NCI-H1930 (cell line): Measurements from ENCODE around the gene RTN4RL1.

ENCODE experiments used
- DNase-seq, 2 experiments: peaks; one replicate each; lab custom pipeline; 2025; lab: John Stamatoyannopoulos, UW

RTN4RL1 gene

DNA sequence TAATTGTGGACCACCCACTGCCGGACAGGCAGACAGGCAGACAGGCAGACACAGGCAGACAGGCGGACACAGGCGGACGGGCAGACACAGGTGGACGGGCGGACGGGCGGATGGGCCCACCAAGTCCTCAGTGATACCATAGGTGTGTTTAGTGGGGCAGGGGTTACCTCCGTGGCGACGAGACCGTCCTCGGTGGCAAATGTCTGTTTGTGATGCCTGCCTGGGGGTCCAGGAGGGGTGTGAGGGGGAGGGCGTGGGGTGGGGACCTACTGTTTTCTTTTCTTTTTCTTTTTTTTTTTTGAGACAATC is 76.7 kb downstream of the RTN4RL1 start:
- DNase-seq, result no peak

DNA sequence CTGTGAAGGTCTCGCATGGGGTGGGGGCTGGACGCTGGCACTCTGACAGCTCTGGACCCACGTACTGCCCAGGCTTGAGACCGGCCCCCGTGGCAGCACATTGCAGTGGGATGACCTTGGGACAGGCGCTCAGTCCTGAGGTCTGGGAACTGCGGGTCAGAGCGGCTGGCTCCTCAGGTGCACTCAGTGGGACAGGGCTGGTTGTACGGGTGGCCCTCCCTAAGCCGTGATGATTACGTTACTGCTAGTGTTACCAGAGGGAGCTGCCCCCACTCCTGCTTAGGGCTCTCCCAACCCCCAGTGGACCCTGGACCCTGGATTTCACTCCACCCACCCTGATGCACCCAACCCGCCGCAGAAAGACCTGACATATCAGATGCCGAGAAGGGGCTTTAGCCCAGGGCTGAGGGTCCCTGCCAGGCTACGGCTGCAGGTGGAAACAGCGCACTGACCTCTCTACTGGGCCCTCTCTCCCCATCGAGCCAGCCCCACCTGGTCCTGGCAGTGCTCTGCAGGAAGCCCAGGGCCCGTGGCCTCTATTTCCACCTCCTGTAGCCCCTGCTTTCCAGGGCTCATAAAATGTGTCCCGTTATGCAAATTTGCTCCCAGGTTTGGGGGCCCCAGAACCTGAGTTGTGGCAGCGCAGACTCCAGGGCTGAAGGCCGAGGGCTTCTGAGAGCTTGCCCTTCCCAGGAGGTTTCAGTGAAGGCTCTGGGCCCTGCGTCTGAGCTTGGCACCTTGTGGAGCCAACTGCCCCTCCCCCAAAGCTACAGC is 77.2 kb downstream of the RTN4RL1 start:
- DNase-seq, result no peak

DNA sequence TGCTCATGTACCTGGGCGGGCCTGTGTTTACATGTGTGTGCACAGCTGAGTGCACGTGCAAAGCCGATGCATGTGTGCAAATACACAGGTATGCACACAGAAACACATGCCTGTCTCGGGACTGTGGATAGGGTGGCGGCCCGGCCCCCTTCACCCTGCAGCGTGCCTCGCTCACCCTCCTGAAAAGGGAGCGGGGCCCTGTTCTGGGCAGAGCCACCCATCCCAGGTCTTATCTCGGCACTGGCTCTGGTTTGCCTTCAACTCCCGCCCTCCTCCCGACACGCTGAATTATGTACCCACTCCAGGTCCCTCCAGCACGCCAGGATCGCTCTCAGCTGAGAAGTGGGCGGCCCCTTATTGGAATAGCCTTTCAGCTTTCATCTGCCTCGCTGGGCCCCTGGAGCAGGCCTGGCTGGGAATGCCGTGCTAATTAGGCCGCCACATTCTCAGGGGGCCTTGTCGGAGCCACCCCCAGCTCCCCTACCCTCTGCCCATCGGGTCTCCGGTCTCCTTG is 77.8 kb downstream of the RTN4RL1 start:
- no peak for DNase-seq

DNA sequence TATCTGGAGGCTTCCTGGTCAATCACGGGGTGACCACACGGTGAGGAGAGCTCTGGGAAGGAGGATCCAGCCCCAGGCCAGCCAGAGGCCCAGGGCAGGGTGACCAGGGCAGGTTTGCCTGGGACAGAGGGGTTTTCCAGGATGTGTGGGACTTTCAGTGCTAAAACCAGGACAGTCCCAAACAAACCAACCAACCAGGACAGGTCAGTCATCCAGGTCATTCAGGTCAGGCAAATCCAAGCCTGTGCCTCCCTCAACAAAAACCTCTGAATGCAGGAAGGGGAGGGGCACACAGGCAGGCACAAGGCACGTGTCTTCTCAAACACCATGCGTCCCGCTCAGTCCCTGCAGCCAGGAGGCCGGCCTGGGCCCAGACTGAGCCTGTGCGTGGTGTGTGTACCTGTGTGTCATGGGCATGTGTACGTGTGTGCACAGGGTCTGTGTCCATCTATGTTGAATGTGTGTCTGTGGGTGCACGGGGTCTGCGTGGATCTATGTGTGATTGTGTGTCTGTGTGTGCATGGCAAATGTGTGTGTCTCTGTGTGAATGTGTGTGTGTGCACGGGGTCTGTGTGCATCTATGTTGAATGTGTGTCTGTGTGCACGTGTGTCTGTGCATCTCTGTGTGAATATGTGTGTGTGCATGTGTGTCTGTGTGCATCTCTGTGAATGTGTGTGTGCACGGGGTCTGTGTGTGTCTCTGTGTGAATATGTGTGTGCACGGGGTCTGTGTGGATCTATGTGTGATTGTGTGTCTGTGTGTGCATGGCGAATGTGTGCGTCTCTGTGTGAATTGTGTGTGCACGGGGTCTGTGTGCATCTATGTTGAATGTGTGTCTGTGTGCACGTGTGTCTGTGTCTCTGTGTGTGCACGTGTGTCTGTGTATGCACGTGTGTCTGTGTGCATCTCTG is 78.9 kb downstream of the RTN4RL1 start:
- no peak for DNase-seq

DNA sequence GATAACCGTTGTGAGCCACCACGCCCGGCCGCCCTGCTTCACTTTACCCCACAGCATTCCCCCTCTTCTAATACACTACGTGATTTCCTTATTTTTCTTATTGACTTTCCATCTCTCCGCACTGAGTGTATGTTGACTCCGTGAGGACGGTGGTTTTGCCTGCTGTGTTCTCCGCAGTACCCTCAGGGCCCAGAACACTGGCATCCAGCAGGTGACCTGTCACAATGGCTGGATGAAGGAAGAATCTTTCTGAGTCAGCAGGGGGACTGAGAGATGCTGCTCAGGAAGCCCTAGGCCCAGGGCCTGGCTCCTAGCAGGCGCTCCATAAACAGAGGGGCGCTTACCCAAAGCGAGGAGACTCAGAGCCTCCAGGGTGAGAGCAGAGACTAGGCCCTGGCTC is 79.5 kb downstream of the RTN4RL1 start:
- DNase-seq, result no peak

DNA sequence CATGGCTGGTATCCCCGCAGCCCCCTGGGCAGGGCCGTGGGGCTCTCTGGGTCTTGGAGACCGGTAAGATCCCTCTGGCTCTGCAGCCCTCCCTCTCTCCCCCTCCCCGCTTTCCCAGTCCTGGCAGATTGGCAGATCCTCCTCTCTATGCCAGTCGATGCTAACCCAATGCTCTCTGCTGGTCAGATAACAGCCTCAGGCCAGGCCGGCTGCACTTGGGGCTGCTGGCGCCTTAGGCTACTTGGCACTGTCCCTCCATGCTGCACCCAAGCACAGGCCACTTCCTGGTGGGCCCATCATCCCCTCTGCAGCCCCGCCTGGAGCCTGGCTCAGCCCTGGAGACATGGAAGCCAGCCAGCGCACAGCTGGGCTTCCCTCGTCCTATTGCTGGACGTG is 81.7 kb downstream of the RTN4RL1 start:
- no peak for DNase-seq

DNA sequence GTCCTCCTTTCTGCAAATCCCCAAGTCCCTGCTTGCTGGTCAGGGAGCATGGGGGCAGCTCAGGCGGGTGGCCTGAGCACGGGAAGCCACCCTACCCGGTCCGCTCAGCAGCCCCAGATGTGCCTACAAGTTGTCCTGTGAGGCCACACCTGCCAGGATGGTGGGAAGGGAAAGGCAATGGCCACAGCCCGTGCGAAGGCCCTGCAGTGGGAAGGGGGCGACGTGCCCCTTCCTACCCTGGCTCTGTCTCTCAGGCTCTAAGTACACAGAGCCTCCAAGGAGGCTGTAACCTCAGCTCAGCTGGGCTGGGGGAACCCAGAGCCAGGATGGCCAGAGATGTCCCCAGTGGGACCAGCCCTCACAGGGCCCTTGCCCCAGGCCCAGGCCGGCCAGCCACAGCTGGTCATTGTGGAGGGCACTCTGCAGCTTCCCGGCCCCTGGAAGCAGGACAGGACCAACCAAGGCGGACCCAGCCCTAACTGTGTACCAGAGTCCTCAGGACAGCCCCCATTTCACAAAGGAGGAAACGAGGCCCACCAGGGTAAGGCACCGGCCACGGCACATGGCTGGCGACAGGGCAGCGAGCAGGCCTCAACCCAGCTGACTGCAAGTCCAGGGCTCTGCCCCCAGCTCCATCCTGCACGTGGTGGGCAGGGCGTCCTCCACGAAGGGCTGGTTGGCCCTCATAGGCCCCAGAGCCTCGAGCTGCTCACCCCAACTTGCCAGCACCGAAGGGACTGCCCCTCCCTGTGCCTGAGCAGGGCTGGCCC is 82.3 kb downstream of the RTN4RL1 start:
- DNase-seq, result no peak

DNA sequence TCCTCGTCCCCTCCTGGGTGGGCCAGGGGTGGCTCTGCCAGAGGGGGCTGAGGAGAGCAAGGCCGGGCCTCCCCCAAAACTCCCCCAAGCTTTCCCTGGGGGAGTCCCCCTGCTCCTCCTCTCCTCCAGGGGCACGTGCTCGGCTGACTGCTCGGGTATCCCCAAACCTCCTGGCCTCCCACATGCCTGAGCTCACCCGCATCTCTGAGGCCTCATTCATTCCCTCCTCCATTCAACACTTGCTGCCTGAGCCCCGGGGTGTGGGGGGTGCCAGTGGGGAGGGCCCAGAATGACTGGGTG is 83.1 kb downstream of the RTN4RL1 start:
- DNase-seq, result no peak

DNA sequence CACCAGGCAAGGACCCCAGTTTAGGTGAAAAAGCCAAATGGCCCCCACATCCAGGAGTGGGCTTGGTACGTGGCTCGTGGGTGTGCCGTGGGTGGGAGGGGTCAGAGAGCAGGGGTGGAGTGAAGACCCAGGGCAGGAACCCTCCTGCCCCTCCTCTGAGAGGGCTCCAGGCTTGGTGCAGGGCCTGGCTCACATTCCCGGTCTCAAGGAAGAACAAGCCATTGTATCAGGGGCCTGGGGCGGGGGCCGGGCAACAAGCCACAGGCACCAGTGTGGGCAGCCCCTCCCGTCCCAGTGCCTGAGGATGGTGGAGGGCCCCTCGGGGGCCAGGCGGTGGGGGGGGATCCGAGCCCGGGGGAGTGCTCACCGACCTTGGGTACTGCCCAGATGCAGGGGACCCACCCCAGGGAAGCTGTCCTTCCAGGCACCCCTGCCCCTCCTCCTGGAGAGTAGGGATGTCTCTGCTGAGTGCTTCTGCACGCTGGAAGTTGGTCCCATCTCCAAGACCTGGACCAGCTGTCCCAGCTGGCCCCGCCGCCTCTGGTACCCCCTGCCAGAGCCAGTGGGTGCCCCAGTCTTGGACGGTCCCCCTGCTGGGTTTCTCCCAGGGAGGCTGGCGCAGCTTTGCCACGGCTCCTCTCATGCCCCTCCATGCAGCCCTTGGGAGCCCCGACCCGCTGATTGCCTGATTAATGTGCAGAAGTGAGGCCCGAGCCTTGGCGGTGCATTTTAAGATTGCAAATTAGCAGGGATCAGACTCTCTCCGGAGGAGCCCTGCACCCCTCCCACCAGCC is 83.7 kb downstream of the RTN4RL1 start:
- no peak for DNase-seq

DNA sequence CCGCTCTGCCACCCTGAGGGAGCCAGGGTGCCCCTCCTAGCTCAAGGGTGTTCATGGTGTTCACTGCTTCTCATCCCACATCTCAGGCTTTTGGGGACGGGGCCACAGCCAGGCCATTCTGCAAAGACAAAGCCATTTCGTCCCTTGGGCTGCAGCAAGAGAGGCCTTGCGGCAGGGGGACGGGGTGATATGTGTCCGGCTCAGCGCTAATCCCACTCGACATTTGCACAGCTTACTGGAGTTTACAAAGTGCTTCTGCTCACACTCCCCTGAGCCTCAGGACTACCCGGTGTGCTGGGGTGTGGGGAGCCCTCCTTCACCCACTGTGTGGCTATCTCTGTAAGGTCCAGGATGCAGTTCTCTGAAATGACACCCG is 84.3 kb downstream of the RTN4RL1 start:
- no peak for DNase-seq

DNA sequence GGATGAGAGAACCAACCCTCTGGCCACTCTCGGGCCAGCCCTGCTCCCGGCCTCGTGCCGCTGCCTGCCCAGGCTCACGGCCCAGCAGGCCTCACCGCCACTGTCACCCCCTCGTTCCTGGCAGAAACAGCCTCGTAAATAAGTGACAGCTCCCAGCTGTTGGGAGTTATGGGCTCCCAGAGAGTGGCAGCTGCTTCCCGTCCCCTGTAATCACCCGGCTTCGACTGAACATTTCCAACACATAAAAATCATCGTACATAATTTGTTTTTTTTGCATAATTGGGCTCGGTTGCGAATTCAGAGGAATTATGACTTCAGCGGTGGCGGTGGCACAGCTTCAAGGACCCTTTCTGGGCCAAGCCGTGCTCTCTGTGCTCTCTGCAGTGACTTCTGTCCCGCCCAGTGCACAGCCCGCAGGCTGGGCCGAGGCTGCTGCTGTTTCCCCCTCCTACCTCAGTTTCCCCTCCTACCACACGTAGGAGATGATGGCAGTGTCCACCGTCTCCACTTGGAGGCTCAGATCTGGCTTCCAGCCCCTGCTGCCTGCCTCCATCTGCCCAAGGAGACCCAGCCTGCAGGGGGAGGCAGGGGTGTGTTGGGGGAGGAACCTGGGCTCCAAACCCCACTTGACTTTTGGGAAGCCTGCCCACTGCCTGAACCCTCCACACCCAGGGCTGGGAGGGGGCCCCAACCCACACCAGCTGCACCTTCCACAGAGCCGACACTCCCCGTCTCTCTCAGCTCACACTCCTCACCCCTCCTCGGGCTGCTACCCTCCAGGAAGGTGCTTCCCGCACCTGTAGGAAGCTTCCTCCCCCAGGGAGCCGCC is 84.9 kb downstream of the RTN4RL1 start:
- DNase-seq, result no peak

DNA sequence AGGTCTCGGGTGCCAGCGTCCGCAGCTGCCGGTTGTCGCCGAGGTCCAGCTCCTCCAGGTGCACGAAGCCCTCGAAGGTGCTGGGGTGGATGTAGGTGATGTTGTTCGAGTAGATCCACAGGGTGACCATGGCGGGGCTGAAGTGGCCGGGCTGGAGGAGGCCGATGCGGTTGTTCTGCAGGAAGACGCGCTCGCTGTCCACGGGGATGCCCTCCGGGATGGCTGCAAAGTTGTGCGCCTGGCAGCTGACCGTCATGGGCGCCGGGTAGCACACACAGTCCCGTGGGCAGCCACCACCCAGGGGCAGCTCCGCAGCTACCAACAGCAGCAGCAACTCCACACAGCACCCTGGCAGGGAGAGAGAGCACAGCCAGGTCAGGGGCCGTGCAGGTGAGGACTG is 87.7 kb downstream of the RTN4RL1 start:
- no peak for DNase-seq

DNA sequence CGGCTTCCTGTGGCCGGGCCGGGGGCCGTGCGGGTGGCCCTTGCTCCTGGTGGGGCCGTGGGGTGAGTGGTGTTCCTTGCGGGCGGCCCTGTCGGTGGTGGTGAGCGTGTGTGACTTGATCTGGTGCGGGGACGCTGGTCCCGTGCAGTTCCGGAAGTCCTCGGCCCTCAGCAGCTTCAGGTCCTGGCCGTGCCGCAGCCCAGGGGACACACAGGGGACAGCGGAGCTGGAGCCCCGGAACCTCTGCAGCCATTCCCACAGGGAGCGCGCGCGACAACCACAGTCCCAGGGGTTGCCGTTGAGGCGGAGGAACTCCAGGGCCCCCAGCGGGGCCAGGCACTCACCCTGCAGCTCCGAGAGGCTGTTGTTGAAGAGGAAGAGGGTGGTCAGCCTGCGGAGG is 88.4 kb downstream of the RTN4RL1 start:
- no peak for DNase-seq

DNA sequence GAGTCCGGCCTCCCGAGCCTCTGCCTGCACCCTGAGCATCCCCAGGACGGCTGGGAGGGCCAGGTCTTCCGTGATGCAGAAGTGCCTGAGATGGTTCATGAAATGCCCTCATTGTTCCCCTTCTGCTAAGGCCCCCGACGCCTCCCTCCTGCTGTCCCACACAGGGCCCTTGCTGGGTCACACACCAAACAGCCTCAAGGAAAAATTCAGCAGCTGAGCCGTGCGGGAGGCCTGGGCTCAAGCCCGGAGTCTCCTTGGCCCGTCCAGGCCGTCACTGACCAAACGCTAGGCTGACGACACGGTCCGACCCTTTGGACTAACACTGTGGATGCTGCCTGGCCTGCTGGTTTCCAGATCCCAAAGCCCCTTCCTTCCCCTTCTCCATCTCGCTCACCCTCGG is 90.2 kb downstream of the RTN4RL1 start:
- DNase-seq, result no peak

DNA sequence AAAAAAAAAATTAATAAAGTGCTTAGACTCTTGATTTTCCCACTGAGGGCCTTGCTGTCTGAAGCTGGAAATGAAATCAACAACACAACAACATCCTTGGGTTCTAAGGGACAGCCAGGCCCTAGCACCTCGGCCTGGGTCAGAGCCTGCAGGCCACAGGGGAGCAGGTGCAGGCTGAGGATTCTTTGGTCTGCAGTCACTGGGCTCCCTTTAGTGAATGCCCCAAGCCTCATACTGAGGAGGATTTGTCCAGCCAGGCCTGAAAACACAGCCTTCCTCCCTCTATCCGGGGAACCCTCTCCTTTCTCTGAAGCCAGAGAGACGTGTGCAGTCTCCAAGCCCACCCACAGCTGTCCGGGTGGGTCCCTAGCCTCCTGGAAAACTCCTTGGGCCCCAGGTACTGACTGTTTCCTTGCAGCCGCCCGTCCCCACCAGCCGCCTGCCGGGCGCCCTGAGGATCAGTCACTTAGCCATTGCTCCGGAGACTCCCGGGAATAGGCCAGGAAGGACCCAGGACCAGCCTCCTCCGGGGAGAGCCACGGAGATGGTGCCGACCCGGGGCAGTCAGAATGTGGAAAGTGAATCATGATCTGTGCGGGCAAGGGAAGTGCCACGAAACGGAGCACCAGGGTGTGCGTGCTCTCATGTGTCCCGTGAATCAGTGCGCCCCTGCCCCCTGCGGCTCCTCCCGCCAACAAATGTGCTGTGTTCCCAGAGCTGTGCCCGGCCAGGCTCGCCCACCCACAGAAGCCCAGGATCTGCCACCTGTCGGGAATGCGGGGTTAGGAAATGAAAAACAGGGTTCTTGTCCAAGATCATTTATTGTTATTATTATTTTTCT is 91.0 kb downstream of the RTN4RL1 start:
- DNase-seq, result no peak

DNA sequence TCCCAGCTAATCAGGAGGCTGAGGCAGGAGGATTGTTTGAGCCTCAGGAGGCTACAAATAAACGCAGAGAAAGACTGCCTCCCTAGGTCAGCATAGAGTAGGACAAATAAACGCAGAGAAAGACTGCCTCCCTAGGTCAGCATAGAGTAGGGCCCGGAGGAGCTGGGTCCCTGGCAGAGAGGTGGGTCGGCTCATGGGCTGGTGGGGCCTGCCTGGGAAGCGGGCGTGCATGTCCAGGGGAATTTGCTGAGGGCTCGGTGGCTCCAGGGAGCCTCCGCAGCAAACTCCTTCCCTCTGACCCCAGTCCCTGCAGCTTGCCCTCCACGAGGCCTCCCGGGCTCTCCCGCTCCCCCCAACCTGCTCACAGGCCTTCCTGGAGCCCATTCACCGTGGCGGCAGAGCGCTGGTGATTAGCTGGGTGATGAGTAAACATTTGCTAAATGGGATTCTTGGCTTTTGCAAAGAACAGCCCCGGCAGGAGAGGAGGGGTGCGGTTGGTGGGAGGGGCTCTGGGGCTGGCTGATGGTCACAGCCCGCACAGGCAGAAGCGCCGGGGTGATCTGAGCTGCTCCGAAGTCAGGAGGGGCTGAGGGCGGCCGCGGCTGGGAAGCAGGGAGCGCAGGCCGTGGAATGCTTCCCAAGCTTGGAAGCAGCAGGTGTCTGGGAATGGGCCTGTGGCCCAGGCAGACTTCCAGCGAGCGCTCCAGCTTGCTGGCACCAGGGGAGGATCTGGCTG is 93.1 kb downstream of the RTN4RL1 start:
- no peak for DNase-seq

DNA sequence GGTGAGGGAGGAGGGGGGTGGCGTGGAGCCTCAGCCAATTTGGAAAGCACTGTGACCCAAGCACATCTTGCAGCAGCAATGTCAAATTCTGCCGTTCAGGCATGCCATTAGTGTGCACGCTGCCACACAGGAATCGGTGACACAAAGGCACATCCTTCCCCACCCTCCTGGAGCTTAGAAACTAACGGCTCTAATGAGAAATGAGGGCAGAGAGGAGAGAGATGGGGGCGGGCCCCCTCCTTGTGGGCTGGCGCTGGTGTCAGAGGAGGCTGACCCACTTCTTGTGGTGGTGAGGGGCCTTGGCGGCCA is 94.8 kb downstream of the RTN4RL1 start:
- DNase-seq, result no peak

DNA sequence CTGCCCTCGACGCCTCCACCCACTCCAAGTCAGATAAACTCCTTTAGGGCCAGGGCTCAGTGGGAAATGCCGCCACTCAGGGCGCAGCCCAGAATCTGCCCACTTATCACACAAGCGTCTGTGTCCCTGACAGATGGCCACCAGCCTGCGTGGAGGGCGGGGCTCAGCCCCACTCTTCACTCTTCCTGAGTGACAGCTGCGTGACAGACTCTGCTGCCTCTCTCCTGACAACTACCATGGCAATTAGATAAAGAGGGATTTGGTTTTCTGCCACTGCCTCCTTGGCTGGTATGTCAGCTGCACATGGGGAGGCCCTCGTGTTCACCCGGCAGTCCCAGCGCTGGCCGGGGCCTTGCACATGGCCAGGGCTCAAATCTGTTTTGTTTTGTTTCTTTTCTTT is 96.2 kb downstream of the RTN4RL1 start:
- no peak for DNase-seq

DNA sequence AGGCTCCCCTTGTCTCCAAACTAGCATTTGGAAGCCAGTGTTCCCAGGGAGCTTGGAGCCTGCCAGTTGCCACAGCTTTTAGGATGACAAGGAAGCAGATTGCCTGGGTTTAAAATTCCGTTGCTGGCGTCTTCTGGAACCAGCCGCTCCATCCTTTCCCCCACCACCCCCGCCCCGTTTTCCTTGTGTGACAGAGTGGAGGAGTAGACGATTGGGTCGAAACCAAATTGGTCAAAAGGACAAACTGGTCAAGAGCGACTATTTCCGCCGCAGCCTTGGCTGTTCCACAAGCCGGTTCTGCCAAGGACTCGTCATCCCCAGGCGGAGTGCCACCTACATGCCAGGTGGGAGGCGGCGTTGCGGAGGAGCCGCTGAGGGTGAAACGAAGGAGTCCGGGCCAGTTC is 104.2 kb downstream of the RTN4RL1 start:
- DNase-seq, result no peak

DNA sequence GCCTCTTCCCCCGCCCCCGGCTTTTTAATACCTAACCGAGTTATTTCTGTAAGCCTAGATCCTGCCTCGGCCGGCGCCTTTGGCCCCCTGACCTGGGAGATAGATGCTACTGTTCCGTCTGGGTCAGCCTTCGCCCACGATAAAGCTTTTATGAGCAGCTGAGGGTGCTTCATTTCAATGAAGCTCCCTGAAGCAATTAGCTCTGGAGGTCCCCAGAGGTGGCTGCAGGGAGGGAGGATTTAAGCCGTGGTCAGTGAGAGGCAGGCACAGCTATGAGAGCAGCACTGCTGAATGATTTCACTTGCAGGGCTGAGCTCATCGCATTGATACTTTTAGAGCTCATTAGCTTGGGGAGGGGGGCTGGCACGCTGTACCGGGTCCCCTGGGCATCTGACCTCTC is 105.9 kb downstream of the RTN4RL1 start:
- no peak for DNase-seq
